CD4-positive, alpha-beta memory T cell (primary cell): ENCODE measurements around the gene IDH2. TPM values are rescaled to one million over a fixed set of nuclear protein-coding genes. Genes with fewer than 3 reads are reported as not detected.

Experiments used
- CTCF ChIA-PET: fragments of 350-600 bp; sonication (Branson Sonifier 250); formaldehyde crosslinking; loops from one replicate; lab custom pipeline; 2021; ENCODE audit warnings: inconsistent platforms; ENCODE audit not compliant: partially characterized antibody; lab: Charles Lee
- POLR2A ChIA-PET: fragments of 350-600 bp; sonication (Branson Sonifier 250); formaldehyde crosslinking; loops from one replicate; lab custom pipeline; 2021; ENCODE audit not compliant: partially characterized antibody; lab: Charles Lee
- DNase-seq, 5 donors: peaks; one replicate each; pipeline versions ENCODE4 v3.0.0 to v3.0.0-alpha.2; 2020 to 2022; ENCODE audit warnings: mixed read lengths in 1 of 5
- H3K27ac ChIP-seq: one replicate; pipeline ENCODE4 v1.7.0; 2013; ENCODE audit warnings: low read depth, low read length
- H3K27me3 ChIP-seq: 2 replicates; pipeline ENCODE4 v1.7.0; 2013; ENCODE audit warnings: mild to moderate bottlenecking, low read length, moderate library complexity; ENCODE audit not compliant: insufficient read depth
- H3K36me3 ChIP-seq: 2 replicates; pipeline ENCODE4 v1.7.0; 2013; ENCODE audit warnings: mild to moderate bottlenecking, low read length, moderate library complexity; ENCODE audit not compliant: insufficient read depth
- H3K4me1 ChIP-seq: 2 replicates; pipeline ENCODE4 v1.7.0; 2013; ENCODE audit warnings: mild to moderate bottlenecking, low read length, moderate library complexity; ENCODE audit not compliant: insufficient read depth
- H3K4me3 ChIP-seq, 2 donors: one replicate each; pipeline ENCODE4 v1.7.0; 2013; ENCODE audit warnings: low read length in 2 of 2, mild to moderate bottlenecking in 1 of 2
- H3K9me3 ChIP-seq, 2 donors: one replicate each; pipeline ENCODE4 v1.7.0; 2013; ENCODE audit warnings: low read length in 2 of 2, control low read depth in 1 of 2; ENCODE audit not compliant: control insufficient read depth in 1 of 2
- H3K27ac Mint-ChIP-seq, 7 donors: one replicate each; pipeline ENCODE4 v1.8.0; 2020 to 2021; ENCODE audit warnings: mixed read lengths in 7 of 7, mild to moderate bottlenecking in 6 of 7, inconsistent platforms in 3 of 7, moderate library complexity in 3 of 7
- H3K27me3 Mint-ChIP-seq, 2 donors: one replicate each; pipeline ENCODE4 v1.8.0; 2020 to 2021; ENCODE audit warnings: mixed read lengths in 2 of 2
- H3K36me3 Mint-ChIP-seq, 2 donors: one replicate each; pipeline ENCODE4 v1.8.0; 2020 to 2021; ENCODE audit warnings: mixed read lengths in 2 of 2, inconsistent platforms in 1 of 2, mild to moderate bottlenecking in 1 of 2
- H3K4me1 Mint-ChIP-seq, 4 donors: one replicate each; pipeline ENCODE4 v1.8.0; 2020 to 2021; ENCODE audit warnings: mixed read lengths in 4 of 4, mild to moderate bottlenecking in 1 of 4
- H3K4me3 Mint-ChIP-seq, 8 donors: one replicate each; pipeline ENCODE4 v1.8.0; 2020 to 2021; ENCODE audit warnings: mixed read lengths in 8 of 8, mild to moderate bottlenecking in 7 of 8, moderate library complexity in 6 of 8, inconsistent platforms in 3 of 8
- H3K9me3 Mint-ChIP-seq, 8 donors: one replicate each; pipeline ENCODE4 v1.8.0; 2020 to 2021; ENCODE audit warnings: mixed read lengths in 8 of 8, mild to moderate bottlenecking in 5 of 8, inconsistent platforms in 3 of 8, moderate library complexity in 1 of 8
- intact Hi-C: fragments of 100-400 bp; cut with micrococcal nuclease; formaldehyde crosslinking; loops from one replicate; pipeline ENCODE4 v1.15.1; 2023
- polyA plus RNA-seq, 2 donors: library from polyadenylated mRNA; unstranded; fragments of 300-500 nt; fragmentation: Illumina TruSeq; gene quantifications; one replicate each; pipeline ENCODE4 v1.2.3, GENCODE V29; 2021
- total RNA-seq, 2 experiments: library from RNA; stranded (reverse); gene quantifications; one replicate each; pipeline ENCODE4 v1.2.3, GENCODE V29; 2021

The IDH2 gene
- total and polyA plus RNA-seq, 4 experiments from 2014 or later, result 41.2 to 139 (median 75.0) TPM

- Mint-ChIP-seq H3K4me3 (no peak overlapping the region), H3K36me3 (peaks cover 2 to 3% of the 10 kb centered on the region in 2 donors), H3K27ac (peak overlapping the region in 6 of 7 donors; percentile 11 to 74 (median 29)), H3K9me3 (peaks cover 0 to 3% (median 0%) of the 10 kb centered on the region in 8 donors), H3K27me3 (no peaks in the 10 kb centered on the region), H3K4me1 (peaks cover 29 to 59% (median 45%) of the 10 kb centered on the region in 4 donors)
- no peaks in the 10 kb centered on the region for H3K9me3 ChIP-seq
- ChIA-PET CTCF (no interaction called here), POLR2A (no interaction called here)
- intact Hi-C loops, result no loop called here
- no peaks in the 10 kb centered on the region for H3K27me3 ChIP-seq
- no peak for DNase-seq
- H3K4me1 ChIP-seq, result peaks cover 26% of the 10 kb centered on the region
- no peak overlapping the region for H3K4me3 ChIP-seq
- no peak overlapping the region for H3K27ac ChIP-seq
- no peaks in the 10 kb centered on the region for H3K36me3 ChIP-seq
Measured at GRCh38 chr15:90040618-90041017, 61.6 kb downstream of the IDH2 start.

- Mint-ChIP-seq H3K36me3 (peaks cover 2% of the 10 kb centered on the region in 2 donors), H3K4me1 (peaks cover 29 to 60% (median 48%) of the 10 kb centered on the region in 4 donors), H3K4me3 (no peak overlapping the region), H3K27me3 (no peaks in the 10 kb centered on the region), H3K27ac (peak overlapping the region in 4 of 7 donors; percentile 27 to 74 (median 48)), H3K9me3 (peaks cover 0 to under 1% (median 0%) of the 10 kb centered on the region in 8 donors)
- no peak overlapping the region for H3K27ac ChIP-seq
- no peaks in the 10 kb centered on the region for H3K9me3 ChIP-seq
- no peaks in the 10 kb centered on the region for H3K36me3 ChIP-seq
- H3K4me1 ChIP-seq, result peaks cover 32% of the 10 kb centered on the region
- no peak overlapping the region for H3K4me3 ChIP-seq
- H3K27me3 ChIP-seq, result no peaks in the 10 kb centered on the region
- DNase-seq, result no peak
- ChIA-PET POLR2A (no interaction called here), CTCF (no interaction called here)
- intact Hi-C loops, result no loop called here
Measured at GRCh38 chr15:90039996-90040395, 62.3 kb downstream of the IDH2 start.

- Mint-ChIP-seq H3K36me3 (peaks cover 0 to 2% of the 10 kb centered on the region in 2 donors), H3K27ac (peak overlapping the region; percentile 75 to 95 (median 85)), H3K27me3 (no peaks in the 10 kb centered on the region), H3K9me3 (peaks cover 0 to 2% (median 0%) of the 10 kb centered on the region in 8 donors), H3K4me1 (peaks cover 37 to 71% (median 57%) of the 10 kb centered on the region in 4 donors), H3K4me3 (peak overlapping the region in 2 of 8 donors; percentile 72)
- H3K27ac ChIP-seq, result no peak overlapping the region
- ChIA-PET POLR2A (no interaction called here), CTCF (no interaction called here)
- intact Hi-C loops, result no loop called here
- DNase-seq, result no peak
- H3K36me3 ChIP-seq, result no peaks in the 10 kb centered on the region
- peaks cover 46% of the 10 kb centered on the region for H3K4me1 ChIP-seq
- H3K9me3 ChIP-seq, result no peaks in the 10 kb centered on the region
- no peaks in the 10 kb centered on the region for H3K27me3 ChIP-seq
- H3K4me3 ChIP-seq, result no peak overlapping the region
Measured at GRCh38 chr15:90038632-90039095, 63.6 kb downstream of the IDH2 start.

GRCh38 chr15:90037961-90038631, 64.2 kb downstream of the IDH2 start:
- intact Hi-C loops, result no loop called here
- H3K9me3 ChIP-seq, result no peaks in the 10 kb centered on the region
- Mint-ChIP-seq H3K9me3 (peaks cover 0 to 2% (median 0%) of the 10 kb centered on the region in 8 donors), H3K4me3 (peak overlapping the region in 4 of 8 donors; percentile 13 to 72 (median 66)), H3K27ac (peak overlapping the region; percentile 75 to 95 (median 85)), H3K27me3 (no peaks in the 10 kb centered on the region), H3K4me1 (peaks cover 41 to 77% (median 63%) of the 10 kb centered on the region in 4 donors), H3K36me3 (peaks cover 0 to 2% of the 10 kb centered on the region in 2 donors)
- no peaks in the 10 kb centered on the region for H3K36me3 ChIP-seq
- H3K27ac ChIP-seq, result no peak overlapping the region
- CTCF ChIA-PET, result no interaction called here
- DNase-seq, result peak; percentile 38 to 81 (median 45)
- no peaks in the 10 kb centered on the region for H3K27me3 ChIP-seq
- POLR2A ChIA-PET, result no interaction called here
- peaks cover 51% of the 10 kb centered on the region for H3K4me1 ChIP-seq
- no peak overlapping the region for H3K4me3 ChIP-seq

GRCh38 chr15:90037511-90037860, 64.8 kb downstream of the IDH2 start:
- no peaks in the 10 kb centered on the region for H3K36me3 ChIP-seq
- POLR2A ChIA-PET, result no interaction called here
- H3K27me3 ChIP-seq, result no peaks in the 10 kb centered on the region
- Mint-ChIP-seq H3K4me3 (no peak overlapping the region), H3K27ac (peak overlapping the region in 6 of 7 donors; percentile 45 to 85 (median 62)), H3K36me3 (peaks cover 0 to 2% of the 10 kb centered on the region in 2 donors), H3K4me1 (peaks cover 43 to 80% (median 66%) of the 10 kb centered on the region in 4 donors), H3K27me3 (no peaks in the 10 kb centered on the region), H3K9me3 (peaks cover 0 to 2% (median 0%) of the 10 kb centered on the region in 8 donors)
- intact Hi-C loops, result no loop called here
- CTCF ChIA-PET, result no interaction called here
- no peaks in the 10 kb centered on the region for H3K9me3 ChIP-seq
- no peak overlapping the region for H3K4me3 ChIP-seq
- DNase-seq, result no peak
- no peak overlapping the region for H3K27ac ChIP-seq
- H3K4me1 ChIP-seq, result peaks cover 57% of the 10 kb centered on the region

GRCh38 chr15:90036806-90037510, 65.3 kb downstream of the IDH2 start:
- ChIA-PET POLR2A (no interaction called here), CTCF (no interaction called here)
- H3K4me1 Mint-ChIP-seq, result peaks cover 43 to 84% (median 67%) of the 10 kb centered on the region in 4 donors
- peak overlapping the region in 5 of 7 donors; percentile 5 to 85 (median 75) for H3K27ac Mint-ChIP-seq
- Histone ChIP-seq H3K27me3 (no peaks in the 10 kb centered on the region), H3K4me3 (no peak overlapping the region), H3K9me3 (no peaks in the 10 kb centered on the region), H3K27ac (no peak overlapping the region), H3K36me3 (no peaks in the 10 kb centered on the region), H3K4me1 (peaks cover 59% of the 10 kb centered on the region)
- no peak for DNase-seq
- no peaks in the 10 kb centered on the region for H3K27me3 Mint-ChIP-seq
- intact Hi-C loops, result no loop called here
- peak overlapping the region in 2 of 8 donors; percentile 21 to 38 for H3K4me3 Mint-ChIP-seq
- H3K9me3 Mint-ChIP-seq, result peaks cover 0 to 2% (median 0%) of the 10 kb centered on the region in 8 donors
- peaks cover 0 to 2% of the 10 kb centered on the region in 2 donors for H3K36me3 Mint-ChIP-seq

GRCh38 chr15:90036343-90036742, 65.9 kb downstream of the IDH2 start:
- POLR2A ChIA-PET, result no interaction called here
- Mint-ChIP-seq H3K4me1 (peaks cover 44 to 89% (median 70%) of the 10 kb centered on the region in 4 donors), H3K36me3 (peaks cover 0 to 4% of the 10 kb centered on the region in 2 donors), H3K9me3 (peaks cover 0 to 2% (median 0%) of the 10 kb centered on the region in 8 donors), H3K27ac (peak overlapping the region in 5 of 7 donors; percentile 6 to 87 (median 65)), H3K27me3 (no peaks in the 10 kb centered on the region), H3K4me3 (peak overlapping the region in 2 of 8 donors; percentile 26 to 27)
- intact Hi-C loops, result no loop called here
- DNase-seq, result no peak
- CTCF ChIA-PET, result no interaction called here
- H3K27me3 ChIP-seq, result no peaks in the 10 kb centered on the region
- H3K4me3 ChIP-seq, result no peak overlapping the region
- H3K9me3 ChIP-seq, result no peaks in the 10 kb centered on the region
- H3K27ac ChIP-seq, result no peak overlapping the region
- peaks cover 65% of the 10 kb centered on the region for H3K4me1 ChIP-seq
- H3K36me3 ChIP-seq, result no peaks in the 10 kb centered on the region
